22Rv1 (cell line): ENCODE data around the gene SCN1B.

Source experiments
- CTCF ChIP-seq: fragments of 450-650 bp; IDR thresholded peaks from 2 replicates; pipeline ENCODE4 v1.5.1; 2017; ENCODE audit warnings: mild to moderate bottlenecking
- ZFX ChIP-seq: fragments of 450-650 bp; IDR thresholded peaks from 2 replicates; pipeline ENCODE4 v1.6.1; 2017; ENCODE audit warnings: antibody characterized with exemption, borderline replicate concordance

GRCh38 chr19:35075202-35076025 lies 45.1 kb downstream of the SCN1B start:
- TF ChIP-seq CTCF (no peak), ZFX (no peak)
